Endometrial microvascular endothelial cells (primary cell): Measurements from ENCODE around the gene P3H4. TPM values are rescaled to one million over a fixed set of nuclear protein-coding genes. Genes with fewer than 3 reads are reported as not detected.

Source experiments
- in situ Hi-C: cut with HindIII; loops from 2 replicates; pipeline ENCODE4 v1.10.0; 2017; ENCODE audit warnings: low sequenced_read_pairs, low pct_unique_long_range_greater_than_20kb; ENCODE audit errors: inconsistent ontology term
- total RNA-seq: library from RNA; depleted of rRNA; stranded (reverse); fragments of >200 nt; gene quantifications from one replicate; pipeline ENCODE4 v1.2.3, GENCODE V29; 2015; ENCODE audit errors: inconsistent ontology term

P3H4 gene
- total RNA-seq, 1 donor from 2014 or later: 33.3 TPM

DNA sequence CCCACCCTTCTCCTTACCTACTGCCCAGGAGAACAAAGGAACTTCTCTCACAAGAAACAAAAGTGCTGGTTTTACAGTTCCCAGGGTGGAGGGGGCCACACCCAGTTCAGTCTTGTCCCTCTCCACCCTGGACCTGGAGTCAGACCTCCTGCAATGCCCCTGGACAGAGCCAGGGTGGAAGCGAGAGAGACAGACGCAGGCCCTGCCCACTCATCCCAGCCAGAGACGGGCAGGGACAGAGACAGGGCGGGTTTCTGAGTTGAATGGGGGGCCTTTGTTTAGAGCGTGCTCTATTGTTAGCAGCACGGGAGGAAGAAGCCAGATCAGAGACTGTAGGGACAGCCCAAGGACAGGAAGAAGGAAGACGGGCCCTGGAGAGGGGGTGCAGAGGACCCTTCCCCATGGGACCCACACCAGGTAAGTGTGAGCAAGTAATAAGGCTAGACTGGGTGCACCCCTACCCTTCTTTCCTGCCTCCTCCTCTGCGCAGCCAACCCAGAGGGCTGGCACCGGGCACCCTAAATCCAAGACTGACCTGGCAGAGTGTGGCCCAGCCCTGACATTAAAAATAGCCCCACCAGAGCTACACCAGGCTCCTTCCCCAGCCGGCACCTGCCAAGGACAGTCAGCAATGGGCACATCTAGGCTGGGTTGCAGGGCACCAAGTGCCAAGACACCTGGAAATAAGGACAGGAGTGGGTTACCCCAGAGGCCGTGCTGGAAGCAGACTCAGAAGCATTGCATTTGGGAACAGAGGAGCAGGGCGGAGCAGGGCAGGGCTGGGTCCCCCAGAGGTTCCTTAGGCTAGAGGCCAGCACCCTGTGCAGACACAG is 36.1 kb downstream of the P3H4 start:
- in situ Hi-C loops: no loop called here

DNA sequence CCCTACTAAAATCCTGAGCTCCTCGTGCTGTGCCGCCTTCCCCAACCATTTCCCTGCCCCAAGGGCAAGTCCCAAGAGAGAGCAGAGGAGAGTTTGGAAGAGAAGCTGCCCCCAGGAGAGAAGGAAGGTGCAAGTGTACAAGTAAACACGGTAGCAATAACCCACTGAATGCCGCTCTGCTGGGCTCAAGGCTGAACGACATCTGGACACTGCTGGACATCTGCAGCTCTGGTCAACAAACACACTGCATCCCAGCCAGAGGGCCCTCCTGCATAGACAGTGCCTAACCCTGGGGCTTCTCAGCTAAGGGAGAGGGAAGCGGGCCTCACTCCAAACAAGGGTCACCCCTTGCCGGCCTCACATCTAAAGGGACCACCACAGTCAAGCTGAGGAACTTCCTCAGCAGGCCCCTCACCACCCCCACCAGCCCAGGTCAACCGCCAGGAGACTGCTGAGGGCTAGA is 38.0 kb downstream of the P3H4 start:
- in situ Hi-C loops: no loop called here

DNA sequence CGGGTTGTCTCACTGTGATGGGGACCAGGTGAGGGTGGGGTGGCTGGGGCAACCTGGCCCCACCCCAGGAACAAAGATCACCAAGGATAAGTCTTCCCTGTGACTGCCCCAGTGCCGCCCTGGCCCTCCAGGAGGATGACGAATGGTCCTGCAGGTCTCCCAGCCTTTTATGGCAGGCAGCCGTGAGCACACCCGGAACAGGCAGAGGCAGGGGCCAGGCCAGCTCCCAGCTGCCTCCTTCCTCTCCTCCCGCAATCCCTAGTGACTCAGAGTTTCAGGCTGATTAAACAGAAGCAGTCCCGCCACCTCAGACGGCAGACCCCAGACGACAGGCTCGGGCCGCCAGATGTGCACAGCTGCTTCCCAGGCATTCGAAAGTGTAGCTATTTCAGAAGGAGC is 38.6 kb downstream of the P3H4 start:
- in situ Hi-C loops: no loop called here

DNA sequence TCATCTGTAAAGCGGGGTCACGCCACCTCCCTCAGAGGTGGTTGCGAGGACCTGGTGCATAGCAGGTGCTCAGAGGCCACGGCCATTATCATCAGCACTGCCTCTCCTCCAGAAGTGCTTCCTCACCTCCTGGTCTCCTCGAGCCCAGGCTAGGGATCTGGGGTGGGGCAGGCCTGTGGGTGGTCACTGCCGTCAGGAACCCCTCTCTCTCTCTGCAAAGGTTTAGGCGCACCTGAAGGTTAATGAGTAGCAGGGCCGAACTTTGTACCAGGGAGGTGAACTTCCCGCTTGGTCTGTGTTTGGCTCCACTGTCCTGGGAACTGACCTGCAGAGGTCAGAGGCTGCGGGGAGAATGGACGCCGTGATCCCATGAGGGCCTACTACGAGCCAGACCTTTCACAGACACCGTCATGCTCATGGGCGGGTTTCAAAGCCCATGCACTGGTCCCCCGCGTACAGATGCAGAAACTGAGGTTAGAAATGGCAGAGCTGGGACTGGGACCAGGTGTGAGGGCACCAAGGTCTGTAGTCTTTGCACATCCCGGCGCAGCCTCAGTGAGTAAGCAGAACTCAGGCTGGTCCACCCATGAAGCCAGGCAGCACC is 39.1 kb downstream of the P3H4 start:
- in situ Hi-C loops: no loop called here

DNA sequence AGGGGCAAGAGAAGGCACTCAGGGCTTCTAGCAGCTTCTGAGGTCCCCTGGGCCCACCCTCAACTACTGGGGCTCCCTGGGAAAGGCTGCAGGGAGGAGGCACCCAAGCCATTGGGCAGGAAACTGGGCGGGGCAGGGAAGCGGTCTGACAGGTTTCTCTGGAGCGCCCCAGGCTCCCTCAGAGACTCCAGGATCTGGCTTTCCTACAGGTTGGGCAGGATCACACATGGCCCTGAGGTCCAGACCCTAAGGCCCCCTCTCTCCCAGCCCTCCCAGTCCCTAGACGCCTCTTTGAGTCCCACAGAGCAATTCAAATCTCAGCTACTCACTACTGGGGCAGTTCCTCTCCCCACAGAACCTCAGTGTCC is 39.5 kb downstream of the P3H4 start:
- in situ Hi-C loops: no loop called here

DNA sequence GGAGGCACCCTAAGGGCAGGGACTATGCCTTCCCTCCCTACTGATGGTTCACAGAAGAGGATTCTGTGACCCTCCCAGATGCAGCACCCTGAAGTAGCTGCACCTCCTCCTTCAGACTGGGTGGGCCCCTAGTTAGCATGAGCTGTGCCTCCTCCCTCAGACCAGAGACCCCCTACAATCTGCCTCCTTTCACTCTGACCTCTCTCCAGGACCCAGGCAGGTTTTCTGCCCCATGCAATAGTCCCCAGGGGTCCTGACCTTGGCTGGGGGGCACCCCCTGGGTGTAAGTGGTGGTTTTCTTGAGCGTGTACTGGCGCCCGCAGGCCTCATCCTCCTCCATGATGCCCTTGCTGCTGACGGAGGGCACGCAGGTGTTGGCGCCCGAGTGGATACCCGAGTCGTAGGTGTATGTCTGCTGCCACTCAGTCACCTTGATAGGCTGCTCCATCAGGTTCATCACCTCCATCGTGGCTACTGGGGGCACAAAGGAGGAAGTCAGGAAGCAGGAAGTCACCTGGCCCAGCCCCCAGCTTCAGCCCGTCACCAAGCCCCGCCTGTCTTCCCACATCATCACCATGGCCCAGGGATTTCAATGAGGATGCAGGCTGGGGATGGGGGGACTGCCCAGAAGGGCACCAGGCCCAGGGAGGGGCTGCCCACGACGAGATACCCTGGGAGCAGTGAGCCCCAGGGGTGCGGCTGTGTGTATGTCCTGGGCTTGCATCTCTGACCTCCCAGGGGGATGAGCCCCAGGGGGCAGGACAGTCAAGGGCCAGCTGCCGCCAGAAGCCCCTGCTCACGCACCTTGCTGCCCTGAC is 40.2 kb downstream of the P3H4 start:
- in situ Hi-C loops: no loop called here

DNA sequence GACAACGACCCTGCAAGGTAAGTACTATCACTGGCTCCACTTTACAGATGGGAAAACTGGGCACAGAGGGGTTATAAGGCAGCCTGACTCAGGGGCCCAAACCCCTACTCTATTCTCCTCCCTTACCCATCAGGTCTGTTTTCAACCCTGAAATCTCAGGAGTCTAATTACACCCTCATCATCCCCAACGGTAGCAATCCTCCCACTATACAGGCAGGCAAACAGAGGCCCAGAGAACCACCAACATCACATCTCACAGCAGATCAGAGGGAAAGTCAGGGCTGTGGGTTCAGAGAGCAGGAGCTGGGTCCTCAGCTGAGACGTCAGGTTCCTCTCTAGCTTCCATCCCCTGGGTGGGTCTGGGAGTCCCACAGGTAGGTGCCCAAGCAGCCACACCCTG is 41.8 kb downstream of the P3H4 start:
- in situ Hi-C loops: no loop called here

DNA sequence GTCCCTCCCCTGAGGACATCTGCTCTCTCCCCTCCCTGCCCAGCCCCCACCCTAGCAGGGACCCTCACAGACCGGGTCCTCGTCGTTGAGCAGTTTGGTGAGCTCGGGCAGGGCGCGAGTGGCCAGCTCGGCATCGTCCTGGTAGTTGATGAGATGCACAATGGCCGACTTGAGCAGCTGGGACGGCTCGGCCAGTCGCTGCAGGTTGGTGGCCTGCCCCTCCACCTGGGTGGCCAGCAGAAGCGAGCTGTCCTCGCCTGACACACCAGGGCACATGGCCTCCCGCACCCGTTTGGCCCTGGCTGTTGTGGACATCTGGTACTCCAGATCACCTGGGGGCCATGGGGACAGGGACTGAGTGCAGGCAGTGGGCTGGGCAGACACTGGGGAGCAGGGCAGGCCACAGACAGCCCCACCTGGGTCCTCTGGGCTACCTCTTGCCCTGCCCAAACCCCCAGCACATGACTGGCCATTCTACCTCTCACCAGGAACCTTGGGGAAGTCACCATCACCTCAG is 42.3 kb downstream of the P3H4 start:
- in situ Hi-C loops: no loop called here

DNA sequence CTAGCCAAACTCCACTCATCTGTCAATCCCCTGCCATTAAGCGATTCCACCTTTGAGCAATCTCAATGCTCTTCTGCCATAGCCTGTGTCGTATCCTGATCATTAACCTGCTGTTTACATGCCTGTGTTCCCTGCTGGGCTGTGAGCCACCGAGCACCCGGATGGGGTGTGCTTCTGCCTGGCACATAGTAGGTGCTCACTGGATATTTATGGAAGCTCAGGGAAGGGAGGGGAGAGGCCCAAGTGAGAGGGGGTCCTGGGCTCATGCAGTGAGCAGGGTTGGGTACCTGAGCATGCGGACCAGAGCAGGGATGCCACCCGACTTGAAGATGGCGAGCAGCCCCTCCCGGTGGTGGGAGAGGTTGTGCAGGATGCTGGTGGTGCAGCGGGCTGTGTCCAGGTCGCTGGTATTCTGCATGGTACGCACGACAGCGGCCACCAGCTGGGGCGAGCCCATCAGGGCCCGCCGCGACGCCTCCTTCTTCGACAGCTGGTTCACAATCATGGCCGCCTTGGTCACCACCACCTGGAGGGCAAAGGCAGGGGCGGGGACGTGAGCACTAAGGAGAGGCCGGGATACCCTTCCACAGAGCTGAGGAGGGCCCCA is 43.0 kb downstream of the P3H4 start:
- in situ Hi-C loops: no loop called here

DNA sequence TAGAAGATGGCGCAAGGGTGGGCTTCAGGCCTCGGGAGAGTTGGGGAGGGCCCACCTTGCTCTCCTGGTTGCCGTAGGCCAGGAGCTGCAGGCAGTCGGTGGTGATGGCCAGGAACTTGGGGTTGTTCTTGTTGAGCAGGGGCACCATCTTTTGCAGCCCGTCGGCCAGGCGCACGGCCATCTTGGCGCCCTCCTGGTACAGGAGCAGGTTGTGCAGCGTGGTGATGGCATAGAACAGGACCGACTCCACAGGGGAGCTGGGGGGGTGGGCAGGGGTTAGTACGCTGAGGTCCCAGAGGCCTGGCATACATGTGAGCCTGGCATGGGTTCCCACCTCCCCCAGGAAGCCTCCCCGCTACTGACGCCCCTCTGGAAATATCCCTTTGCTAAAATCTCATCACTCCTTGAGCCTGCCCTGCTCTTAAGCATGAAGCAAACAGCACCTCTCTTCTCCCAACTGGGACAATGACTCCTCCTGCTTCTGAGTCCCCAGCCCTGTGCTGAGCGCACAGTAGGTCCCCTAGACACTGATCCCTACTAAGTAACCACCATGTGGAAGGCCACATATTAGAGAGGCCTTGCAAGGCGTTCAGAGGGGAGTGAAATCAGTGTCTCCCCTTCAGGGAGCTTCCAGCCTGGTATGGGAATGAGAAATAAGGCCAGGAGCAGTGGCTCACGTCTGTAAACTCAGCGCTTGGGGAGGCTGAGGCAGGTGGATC is 44.3 kb downstream of the P3H4 start:
- in situ Hi-C loops: no loop called here

DNA sequence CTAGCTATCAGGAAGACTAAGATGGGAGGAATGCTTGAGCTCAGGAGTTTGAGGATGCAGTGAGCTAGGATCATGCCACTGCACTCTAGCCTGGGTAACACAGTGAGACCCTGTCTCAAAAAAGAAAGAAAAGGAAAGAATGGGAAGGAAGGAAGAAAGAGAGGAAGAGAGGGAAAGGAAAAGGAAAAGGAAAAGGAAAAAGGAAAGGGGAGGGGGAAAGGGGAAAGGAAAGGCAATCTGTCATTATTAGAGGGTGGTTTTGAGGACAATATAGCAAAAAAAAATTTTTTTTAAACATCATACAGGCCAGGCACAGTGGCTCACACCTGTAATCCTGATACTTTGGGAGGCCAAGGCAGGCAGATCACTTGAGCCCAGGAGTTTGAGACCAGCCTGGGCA is 45.6 kb downstream of the P3H4 start:
- in situ Hi-C loops: no loop called here

DNA sequence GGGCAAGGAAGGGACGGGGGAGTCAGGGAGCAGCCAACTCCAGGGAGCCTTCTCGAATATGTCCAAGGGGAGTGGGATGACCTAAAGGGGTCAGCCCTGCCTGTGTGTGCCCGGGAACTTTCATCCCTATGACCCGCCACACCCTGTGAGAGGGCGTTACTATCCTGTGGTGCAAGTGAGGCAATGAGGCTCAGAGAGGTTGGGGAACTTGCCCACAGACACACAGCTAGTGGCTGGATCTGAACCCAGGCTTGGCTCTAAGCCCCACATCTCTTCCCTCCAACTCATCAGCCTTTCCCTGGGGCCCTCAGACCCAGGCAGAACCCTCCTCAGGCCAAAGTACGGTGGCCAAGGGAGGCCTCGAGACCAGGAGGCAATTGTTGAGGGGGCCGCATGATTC is 48.4 kb downstream of the P3H4 start:
- in situ Hi-C loops: no loop called here

DNA sequence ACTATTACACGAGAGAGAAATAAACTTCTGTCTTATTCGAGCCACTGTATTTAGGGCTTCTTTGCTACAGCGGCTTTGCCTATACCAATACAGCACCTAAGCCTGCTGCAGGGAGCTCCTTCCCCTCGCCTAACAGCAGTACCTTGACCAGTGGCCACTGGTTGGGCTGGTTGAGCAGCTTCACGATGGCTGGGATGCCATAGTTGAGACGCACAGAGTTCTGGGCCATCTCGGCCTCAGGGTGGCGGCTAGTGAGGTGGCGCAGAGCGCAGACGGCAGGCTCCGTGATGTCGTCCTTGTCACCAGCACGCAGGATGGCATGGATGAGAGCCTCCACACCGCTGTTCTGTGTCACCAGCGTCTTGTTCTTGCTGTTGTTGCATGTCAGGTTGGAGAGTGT is 48.9 kb downstream of the P3H4 start:
- in situ Hi-C loops: no loop called here

DNA sequence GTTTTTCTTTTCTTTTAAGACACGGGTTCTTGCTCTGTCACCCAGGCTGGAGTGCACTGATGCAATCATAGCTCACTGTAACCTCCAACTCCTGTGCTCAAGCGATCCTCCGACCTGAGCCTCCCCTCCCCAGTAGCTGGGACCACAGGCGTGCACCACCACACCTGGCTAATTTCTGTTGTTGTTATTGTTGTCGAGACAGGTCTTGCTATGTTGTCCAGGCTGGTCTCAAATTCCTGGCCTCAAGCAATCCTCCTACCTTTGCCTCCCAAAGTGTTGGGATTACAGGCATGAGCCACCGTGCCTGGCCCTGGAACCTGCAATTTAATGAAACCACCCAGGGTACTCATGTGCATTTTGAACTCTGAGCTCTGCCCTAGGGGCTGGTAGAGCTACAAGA is 49.4 kb downstream of the P3H4 start:
- in situ Hi-C loops: no loop called here

DNA sequence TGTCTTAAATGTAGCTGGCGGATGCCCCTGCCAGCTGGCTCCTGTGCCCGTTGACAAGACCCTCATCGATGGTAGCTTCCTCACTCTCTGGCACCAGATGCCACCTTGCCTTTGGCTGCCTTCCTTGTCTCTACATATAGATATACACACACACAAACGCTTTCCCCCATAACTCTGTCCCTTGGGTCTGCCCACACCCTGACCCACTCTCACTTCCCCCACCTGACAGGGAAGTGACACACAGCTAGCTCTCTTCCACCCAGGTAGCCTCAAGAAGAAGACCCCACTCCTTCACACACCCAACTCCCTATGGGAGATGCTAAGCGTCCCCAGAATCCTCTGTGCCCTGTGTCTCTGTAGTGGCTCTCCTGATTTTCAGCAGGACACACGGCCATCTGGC is 50.9 kb downstream of the P3H4 start:
- in situ Hi-C loops: no loop called here

DNA sequence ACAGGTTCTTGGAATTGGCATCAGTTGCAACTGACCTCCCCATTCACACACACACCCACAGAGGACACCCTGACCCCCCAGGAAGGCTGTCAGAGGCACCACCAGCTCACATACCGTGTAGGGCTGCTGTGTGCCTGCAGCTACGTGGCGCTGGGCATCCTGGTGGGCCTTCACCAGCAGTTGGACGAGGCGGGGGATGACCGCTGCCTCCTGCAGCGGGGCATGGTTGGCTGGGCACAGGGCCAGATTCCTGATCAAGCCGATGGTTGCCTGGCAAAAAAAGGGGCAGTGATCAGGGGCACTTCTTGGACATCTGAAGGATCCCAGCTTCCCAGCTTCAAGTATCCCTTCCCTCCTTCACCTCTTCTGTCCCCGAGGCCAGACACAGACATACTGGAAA is 53.1 kb downstream of the P3H4 start:
- in situ Hi-C loops: no loop called here

DNA sequence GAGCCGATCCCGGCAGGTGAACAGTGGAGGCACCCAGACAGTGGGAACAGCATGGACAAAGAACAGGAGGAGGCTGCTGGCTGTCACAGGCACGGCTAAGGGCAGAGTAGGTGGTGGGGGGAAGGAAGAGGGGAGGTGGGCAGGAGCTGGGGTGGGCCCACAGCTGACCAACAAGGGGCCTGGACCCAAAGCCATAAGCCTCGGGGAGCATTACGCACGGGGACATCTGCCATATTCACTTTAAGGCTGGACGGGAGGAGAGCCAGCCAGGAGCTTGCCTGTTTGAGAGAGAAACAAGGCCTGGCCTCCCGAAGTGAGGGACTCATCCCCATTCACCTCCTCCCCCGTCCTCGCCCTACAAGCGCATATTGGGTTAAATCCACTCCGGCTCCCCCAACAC is 57.7 kb downstream of the P3H4 start:
- in situ Hi-C loops: no loop called here
